ENCODE results near the gene ITM2B.

DNA sequence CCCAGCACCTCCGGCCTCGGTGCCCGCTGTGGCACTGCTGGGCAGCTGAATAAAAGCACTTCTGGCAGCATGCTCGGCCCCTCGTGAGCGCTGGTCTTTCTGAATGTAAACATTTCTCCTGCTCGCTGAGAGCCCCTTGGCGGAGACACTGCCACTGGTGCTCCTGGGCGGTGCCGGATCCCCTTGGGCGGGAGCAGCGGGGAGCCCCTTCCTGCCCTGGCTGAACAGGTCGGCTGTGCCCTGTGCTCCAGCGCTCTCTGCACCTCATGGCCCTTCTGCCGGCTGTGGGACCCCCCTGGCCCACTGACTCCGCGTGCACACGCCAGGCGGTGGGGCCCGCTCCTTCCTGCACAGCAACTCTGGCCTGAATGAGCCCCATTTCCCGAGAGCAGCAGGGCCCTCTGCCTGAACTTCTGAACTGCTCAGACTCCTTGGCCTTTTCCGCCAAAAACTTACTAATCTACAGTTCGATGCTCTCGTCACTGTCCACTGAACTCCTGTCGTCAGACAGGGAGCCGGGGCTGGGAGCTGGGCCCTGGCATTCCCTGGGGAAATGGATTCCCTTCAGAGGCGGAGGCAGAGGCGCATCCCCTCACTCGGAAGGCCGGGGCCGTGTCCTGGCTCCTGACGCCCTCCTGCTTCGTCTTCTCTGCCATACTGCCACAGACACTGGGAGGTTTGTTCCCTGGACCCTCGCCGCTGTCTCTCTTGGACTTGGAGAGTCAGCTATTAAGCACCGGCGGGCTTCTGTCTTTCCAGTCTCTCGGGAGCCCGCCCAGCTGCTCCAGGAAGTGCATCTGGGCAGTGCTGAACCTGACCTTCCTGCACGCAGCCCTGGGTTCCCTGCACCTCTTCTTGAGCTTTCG, 84.7 kb downstream of the ITM2B start:
- TF ChIP-seq, protein P1, sequence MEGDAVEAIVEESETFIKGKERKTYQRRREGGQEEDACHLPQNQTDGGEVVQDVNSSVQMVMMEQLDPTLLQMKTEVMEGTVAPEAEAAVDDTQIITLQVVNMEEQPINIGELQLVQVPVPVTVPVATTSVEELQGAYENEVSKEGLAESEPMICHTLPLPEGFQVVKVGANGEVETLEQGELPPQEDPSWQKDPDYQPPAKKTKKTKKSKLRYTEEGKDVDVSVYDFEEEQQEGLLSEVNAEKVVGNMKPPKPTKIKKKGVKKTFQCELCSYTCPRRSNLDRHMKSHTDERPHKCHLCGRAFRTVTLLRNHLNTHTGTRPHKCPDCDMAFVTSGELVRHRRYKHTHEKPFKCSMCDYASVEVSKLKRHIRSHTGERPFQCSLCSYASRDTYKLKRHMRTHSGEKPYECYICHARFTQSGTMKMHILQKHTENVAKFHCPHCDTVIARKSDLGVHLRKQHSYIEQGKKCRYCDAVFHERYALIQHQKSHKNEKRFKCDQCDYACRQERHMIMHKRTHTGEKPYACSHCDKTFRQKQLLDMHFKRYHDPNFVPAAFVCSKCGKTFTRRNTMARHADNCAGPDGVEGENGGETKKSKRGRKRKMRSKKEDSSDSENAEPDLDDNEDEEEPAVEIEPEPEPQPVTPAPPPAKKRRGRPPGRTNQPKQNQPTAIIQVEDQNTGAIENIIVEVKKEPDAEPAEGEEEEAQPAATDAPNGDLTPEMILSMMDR (IDR thresholded peaks at IDR 0.05): no peak
- TF ChIP-seq POLR2A (IDR thresholded peaks at IDR 0.05): no peak

All from Peyer's patch (tissue), 4 donors.